Cardiac muscle cell (in vitro differentiated cells and primary cell): ENCODE measurements around the gene AGAP4. TPM values are rescaled to one million over a fixed set of nuclear protein-coding genes. Genes with fewer than 3 reads are reported as not detected.
"Not testable (repeated sequence)": the region's sequence is repeated elsewhere in the genome, so short reads cannot be mapped to it uniquely, and the experiment has no call there.

ENCODE experiments used
- DNase-seq, 2 donors: peaks; one replicate each; pipeline versions ENCODE4 v3.0.0 to v3.0.0-alpha.2; 2010 to 2017; ENCODE audit warnings: low read depth in 1 of 2, low spot score in 1 of 2
- H3K27ac ChIP-seq: fragments of 200-600 bp; sonication (generic); 2 replicates; pipeline ENCODE4 v1.5.1; 2016
- H3K27me3 ChIP-seq: fragments of 200-600 bp; sonication (generic); 2 replicates; pipeline ENCODE4 v1.6.0; 2016; ENCODE audit warnings: control low read depth
- H3K36me3 ChIP-seq: fragments of 200-600 bp; sonication (generic); 2 replicates; pipeline ENCODE4 v1.5.1; 2016; ENCODE audit warnings: control low read depth
- H3K4me1 ChIP-seq: fragments of 200-600 bp; sonication (generic); 2 replicates; pipeline ENCODE4 v1.8.1; 2017; ENCODE audit warnings: low read depth, mild to moderate bottlenecking, mixed run types
- H3K4me3 ChIP-seq: fragments of 200-600 bp; sonication (generic); 2 replicates; pipeline ENCODE4 v1.5.1; 2016; ENCODE audit warnings: mild to moderate bottlenecking
- H3K9me3 ChIP-seq: fragments of 200-600 bp; sonication (generic); 2 replicates; pipeline ENCODE4 v1.5.1; 2017; ENCODE audit warnings: low read depth, mild to moderate bottlenecking, control low read depth
- CTCF ChIP-seq: IDR thresholded peaks from 2 replicates; pipeline ENCODE4 v1.5.1; 2012; ENCODE audit warnings: low read depth, mild to moderate bottlenecking, low read length
- polyA plus RNA-seq: library from polyadenylated mRNA; unstranded; fragments of >200 nt; fragmentation: Nextera tagmentation; extraction: Ambion mirVana; gene quantifications from 2 replicates; pipeline ENCODE4 v1.2.1, GENCODE V29; 2016
- total RNA-seq: library from RNA; depleted of rRNA; stranded (reverse); fragments of >200 nt; gene quantifications from 2 replicates; pipeline ENCODE4 v1.2.3, GENCODE V29; 2016

The AGAP4 gene
- total and polyA plus RNA-seq, 2 experiments from 2014 or later, result 17.2 to 22.3 TPM

- Histone ChIP-seq H3K36me3 (no peaks in the 10 kb centered on the region), H3K9me3 (no peaks in the 10 kb centered on the region), H3K27ac (no peak overlapping the region), H3K4me1 (no peaks in the 10 kb centered on the region), H3K27me3 (no peaks in the 10 kb centered on the region), H3K4me3 (no peak overlapping the region)
- peak in 1 of 2 donors; percentile 38 for DNase-seq
- peak; percentile 20 for TF ChIP-seq CTCF
Observed at GRCh38 chr10:45809837-45810236, 37.5 kb downstream of the AGAP4 start.

- H3K27ac ChIP-seq, H3K27me3 ChIP-seq, DNase-seq, H3K4me3 ChIP-seq, H3K4me1 ChIP-seq, H3K9me3 ChIP-seq, H3K36me3 ChIP-seq: not testable (repeated sequence)
Observed at GRCh38 chr10:45804996-45805395, 42.3 kb downstream of the AGAP4 start.

GRCh38 chr10:45803060-45804010, 44.0 kb downstream of the AGAP4 start:
- not testable (repeated sequence) for H3K4me1 ChIP-seq, H3K36me3 ChIP-seq
- peak in 1 of 2 donors; percentile 49 for DNase-seq

GRCh38 chr10:45794761-45795160, 52.5 kb downstream of the AGAP4 start:
- not testable (repeated sequence) for DNase-seq, H3K27ac ChIP-seq

More at GRCh38 chr10:45803060-45804010, 44.0 kb downstream of the AGAP4 start:
- not testable (repeated sequence) for H3K27me3 ChIP-seq, H3K9me3 ChIP-seq, H3K4me3 ChIP-seq, H3K27ac ChIP-seq

GRCh38 chr10:45790694-45791426, 56.4 kb downstream of the AGAP4 start:
- not testable (repeated sequence) for H3K27ac ChIP-seq, DNase-seq, H3K9me3 ChIP-seq, H3K27me3 ChIP-seq, H3K36me3 ChIP-seq, H3K4me1 ChIP-seq, H3K4me3 ChIP-seq

More at GRCh38 chr10:45794761-45795160, 52.5 kb downstream of the AGAP4 start:
- H3K4me1 ChIP-seq, H3K4me3 ChIP-seq, H3K36me3 ChIP-seq, H3K9me3 ChIP-seq, H3K27me3 ChIP-seq: not testable (repeated sequence)

GRCh38 chr10:45789991-45790390, 57.3 kb downstream of the AGAP4 start:
- not testable (repeated sequence) for H3K9me3 ChIP-seq, H3K4me1 ChIP-seq

GRCh38 chr10:45787212-45787741, 60.0 kb downstream of the AGAP4 start:
- not testable (repeated sequence) for H3K27ac ChIP-seq, H3K27me3 ChIP-seq

More at GRCh38 chr10:45789991-45790390, 57.3 kb downstream of the AGAP4 start:
- H3K27me3 ChIP-seq, H3K27ac ChIP-seq, H3K36me3 ChIP-seq, H3K4me3 ChIP-seq, DNase-seq: not testable (repeated sequence)

GRCh38 chr10:45786217-45786616, 61.1 kb downstream of the AGAP4 start:
- H3K27me3 ChIP-seq, H3K9me3 ChIP-seq, H3K4me1 ChIP-seq, H3K36me3 ChIP-seq, DNase-seq, H3K27ac ChIP-seq, H3K4me3 ChIP-seq: not testable (repeated sequence)

More at GRCh38 chr10:45787212-45787741, 60.0 kb downstream of the AGAP4 start:
- H3K9me3 ChIP-seq, H3K4me3 ChIP-seq, DNase-seq, H3K36me3 ChIP-seq, H3K4me1 ChIP-seq: not testable (repeated sequence)

Other genes starting within 250 kb of the AGAP4 start
- 21.0 and 21.7 TPM in 2 replicates for gene ZFAND4, start 174.7 kb downstream of the AGAP4 start, total RNA-seq
- 9.6 and 14.5 TPM in 2 replicates for gene ZFAND4, start 174.7 kb downstream of the AGAP4 start, polyA plus RNA-seq
- 22.5 and 27.7 TPM in 2 replicates for gene WASHC2C, start 120.2 kb downstream of the AGAP4 start, total RNA-seq
- gene WASHC2C, start 120.2 kb downstream of the AGAP4 start, polyA plus RNA-seq, result 17.9 and 22.9 TPM in 2 replicates
- gene TIMM23, start 125.0 kb upstream of the AGAP4 start, total RNA-seq, result 92.6 and 96.2 TPM in 2 replicates
- 140 and 150 TPM in 2 replicates for gene TIMM23, start 125.0 kb upstream of the AGAP4 start, polyA plus RNA-seq
- 171 and 292 TPM in 2 replicates for gene NCOA4, start 183.1 kb upstream of the AGAP4 start, total RNA-seq
- gene NCOA4, start 183.1 kb upstream of the AGAP4 start, polyA plus RNA-seq, result 149 and 251 TPM in 2 replicates
- gene MSMB, start 198.8 kb upstream of the AGAP4 start, total RNA-seq, result not detected in 2 replicates
- gene MSMB, start 198.8 kb upstream of the AGAP4 start, polyA plus RNA-seq, result not detected in 2 replicates